GM10248 (cell line): ENCODE measurements around the gene RDH8.

Experiments
- CTCF ChIA-PET: fragments of 300-600 bp; sonication (Branson Sonifier 250); formaldehyde crosslinking; extraction: SDS; loops from one replicate; lab custom pipeline; 2021; ENCODE audit warnings: antibody characterized with exemption; lab: Yijun Ruan, JAX
- POLR2A ChIA-PET: fragments of 350-650 bp; sonication (Branson Sonifier 250); formaldehyde crosslinking; extraction: SDS; loops from one replicate; lab custom pipeline; 2020; ENCODE audit warnings: antibody characterized with exemption; lab: Yijun Ruan, JAX
- DNase-seq: peaks from one replicate; pipeline ENCODE4 v3.0.0; 2012; ENCODE audit errors: extremely low spot score
- CTCF ChIP-seq: IDR thresholded peaks from 2 replicates; pipeline ENCODE4 v1.5.1; 2012; ENCODE audit warnings: mild to moderate bottlenecking, low read depth; ENCODE audit errors: extremely low read depth, missing control alignments, control extremely low read depth

RDH8 gene

GRCh38 chr19:10008184-10008765, 5.0 kb upstream of the RDH8 start:
- CTCF ChIA-PET: interaction anchor here (0.7 to 1.4 kb wide), 2 partner anchors 8 to 29 kb away, joined by 4 to 5 read pairs; no protein-coding TSS in a partner anchor
- no peak for TF ChIP-seq CTCF
- DNase-seq: no peak
- POLR2A ChIA-PET: no interaction called here

GRCh38 chr19:10009714-10010224, 3.5 kb upstream of the RDH8 start:
- TF ChIP-seq CTCF: no peak
- CTCF ChIA-PET: interaction anchor here (1.0 kb wide), 1 partner anchor 18 kb away, joined by 3 read pairs; no protein-coding TSS in a partner anchor
- no peak for DNase-seq
- POLR2A ChIA-PET: no interaction called here

GRCh38 chr19:10010247-10010691, 3.0 kb upstream of the RDH8 start, which contains the start of gene COL5A3:
Gene COL5A3, minus strand, starts transcription at chr19:10010504. Its CDS starts 119 bp downstream, at chr19:10010385.
- CTCF ChIA-PET: interaction anchor here (1.0 to 2.3 kb wide), 3 partner anchors 9 to 17 kb away, joined by 3 to 14 read pairs (median 5); no protein-coding TSS in a partner anchor
- no peak for TF ChIP-seq CTCF
- POLR2A ChIA-PET: no interaction called here
- no peak for DNase-seq

GRCh38 chr19:10010939-10011338, 2.3 kb upstream of the RDH8 start:
- no peak for TF ChIP-seq CTCF
- CTCF ChIA-PET: interaction anchor here (0.9 to 2.3 kb wide), 4 partner anchors 9 to 17 kb away, joined by 3 to 14 read pairs (median 4); no protein-coding TSS in a partner anchor
- no peak for DNase-seq
- POLR2A ChIA-PET: no interaction called here

GRCh38 chr19:10011974-10012373, 1.3 kb upstream of the RDH8 start:
- CTCF ChIA-PET: interaction anchor here (0.9 to 3.0 kb wide), 3 partner anchors 12 to 16 kb away, joined by 3 to 14 read pairs (median 12); no protein-coding TSS in a partner anchor
- no peak for DNase-seq
- TF ChIP-seq CTCF: no peak
- POLR2A ChIA-PET: no interaction called here

GRCh38 chr19:10013834-10014618, 743 bp downstream of the RDH8 start:
- POLR2A ChIA-PET: no interaction called here
- CTCF ChIA-PET: interaction anchor here (2.5 to 3.0 kb wide), 2 partner anchors 13 to 14 kb away, joined by 12 to 13 read pairs; no protein-coding TSS in a partner anchor
- TF ChIP-seq CTCF: no peak
- DNase-seq: no peak
